ENCODE results near the gene DPP9. TPM values are rescaled to one million over a fixed set of nuclear protein-coding genes. Genes with fewer than 3 reads are reported as not detected.

Gene DPP9
- total RNA-seq, 4 donors from 2014 or later: 76.7 to 125 (median 86.6) TPM

GRCh38 chr19:4654437-4655361, 68.9 kb downstream of the DPP9 start:
- no peak for TF ChIP-seq CTCF (IDR thresholded peaks at IDR 0.05)
- no peak for TF ChIP-seq POLR2A (IDR thresholded peaks at IDR 0.05)
- intact Hi-C loops (cut with DNase I; ENCODE audit: low total_unique reads): no loop called here
- H3K4me3 ChIP-seq (ENCODE audit: low read depth, poor library complexity, severe bottlenecking): no peak overlapping the region
- DNase-seq (ENCODE audit: low spot score in 2 of 2): no peak
- WGBS, 2 donors: 83 to 84% methylated on average over 27 of the region's 27 CpGs

GRCh38 chr19:4653793-4654436, 69.7 kb downstream of the DPP9 start:
- 84 to 87% methylated on average over 13 of the region's 13 CpGs for WGBS, 2 donors
- DNase-seq (ENCODE audit: low spot score in 2 of 2): no peak
- no peak overlapping the region for H3K4me3 ChIP-seq (ENCODE audit: low read depth, poor library complexity, severe bottlenecking)
- TF ChIP-seq CTCF (IDR thresholded peaks at IDR 0.05): no peak
- TF ChIP-seq POLR2A (IDR thresholded peaks at IDR 0.05): no peak
- intact Hi-C loops (cut with DNase I; ENCODE audit: low total_unique reads): no loop called here

GRCh38 chr19:4652075-4652474, 71.6 kb downstream of the DPP9 start:
- no peak for DNase-seq (ENCODE audit: low spot score in 2 of 2)
- intact Hi-C loops (cut with DNase I; ENCODE audit: low total_unique reads): no loop called here

GRCh38 chr19:4650159-4650558, 73.5 kb downstream of the DPP9 start:
- TF ChIP-seq CTCF (IDR thresholded peaks at IDR 0.05) (no peak), POLR2A (IDR thresholded peaks at IDR 0.05) (no peak)
- DNase-seq (ENCODE audit: low spot score in 2 of 2): no peak
- no peak overlapping the region for H3K4me3 ChIP-seq (ENCODE audit: low read depth, poor library complexity, severe bottlenecking)
- 66 to 77% methylated on average over 2 of the region's 2 CpGs for WGBS, 2 donors
- intact Hi-C loops (cut with DNase I; ENCODE audit: low total_unique reads): no loop called here

More at GRCh38 chr19:4652075-4652474, 71.6 kb downstream of the DPP9 start:
- H3K4me3 ChIP-seq (ENCODE audit: low read depth, poor library complexity, severe bottlenecking): no peak overlapping the region
- 94 to 95% methylated on average over 22 to 44 of the region's 44 CpGs for whole genome bisulfite sequencing, 2 donors
- TF ChIP-seq POLR2A (IDR thresholded peaks at IDR 0.05) (no peak), CTCF (IDR thresholded peaks at IDR 0.05) (no peak)

GRCh38 chr19:4649392-4650047, 74.1 kb downstream of the DPP9 start:
- no peak for DNase-seq (ENCODE audit: low spot score in 2 of 2)
- intact Hi-C loops (cut with DNase I; ENCODE audit: low total_unique reads): no loop called here
- WGBS, 2 donors: 82 to 85% methylated on average over 15 to 19 of the region's 19 CpGs
- no peak overlapping the region for H3K4me3 ChIP-seq (ENCODE audit: low read depth, poor library complexity, severe bottlenecking)
- TF ChIP-seq POLR2A (IDR thresholded peaks at IDR 0.05) (no peak), CTCF (IDR thresholded peaks at IDR 0.05) (no peak)

Data from lower leg skin (tissue), 4 donors.